Measurements from ENCODE around the gene PEX3.

The PEX3 gene

GRCh38 chr6:143539734-143540133, 89.1 kb downstream of the PEX3 start:
- no peak for TF ChIP-seq ZFP3 (CRISPR knock-in tag; IDR thresholded peaks at IDR 0.05)
- TF ChIP-seq CSRNP3 (CRISPR knock-in tag; IDR thresholded peaks at IDR 0.05), result no peak
- TF ChIP-seq ZNF8 (CRISPR knock-in tag; IDR thresholded peaks at IDR 0.05), result no peak
- TF ChIP-seq CREB5 (CRISPR knock-in tag; IDR thresholded peaks at IDR 0.05; ENCODE audit: low read depth), result no peak
- ATAC-seq, result no peak

GRCh38 chr6:143540192-143540591, 89.6 kb downstream of the PEX3 start:
- ATAC-seq, result no peak
- TF ChIP-seq RARB (CRISPR knock-in tag; IDR thresholded peaks at IDR 0.05) (no peak), OSR1 (CRISPR knock-in tag; IDR thresholded peaks at IDR 0.05) (no peak), TCF4 (CRISPR knock-in tag; IDR thresholded peaks at IDR 0.05; ENCODE audit: borderline replicate concordance) (no peak), ZFP3 (CRISPR knock-in tag; IDR thresholded peaks at IDR 0.05) (no peak), TSHZ2 (CRISPR knock-in tag; IDR thresholded peaks at IDR 0.05) (no peak), PPARA (CRISPR knock-in tag; IDR thresholded peaks at IDR 0.05; ENCODE audit: borderline replicate concordance) (no peak), SNAI2 (CRISPR knock-in tag; IDR thresholded peaks at IDR 0.05) (no peak), GLIS3 (CRISPR knock-in tag; IDR thresholded peaks at IDR 0.05) (no peak), CREB5 (CRISPR knock-in tag; IDR thresholded peaks at IDR 0.05; ENCODE audit: low read depth) (no peak), ZNF8 (CRISPR knock-in tag; IDR thresholded peaks at IDR 0.05) (no peak), ZNF70 (CRISPR knock-in tag; IDR thresholded peaks at IDR 0.05) (no peak)

All from SK-N-SH treated with all-trans-retinoic acid at 6 μM for 48 hours (cell line).